PFSK-1 (cell line): ENCODE data around the gene LAMB3.

Experiments
- SIN3A ChIP-seq: IDR thresholded peaks from 2 replicates; pipeline ENCODE4 v1.6.1; 2012; ENCODE audit warnings: mild to moderate bottlenecking, low read length, moderate library complexity, borderline replicate concordance; ENCODE audit not compliant: insufficient read depth
- TF ChIP-seq, protein P1 (sequence below), 2 experiments: IDR thresholded peaks; 2 replicates each; pipeline versions ENCODE4 v1.6.1 to v1.8.0; 2011 to 2012; ENCODE audit warnings: low read depth in 2 of 2, low read length in 2 of 2, control low read depth in 1 of 2, inconsistent platforms in 1 of 2, mild to moderate bottlenecking in 1 of 2, moderate library complexity in 1 of 2; ENCODE audit not compliant: insufficient read depth in 1 of 2

DNA sequence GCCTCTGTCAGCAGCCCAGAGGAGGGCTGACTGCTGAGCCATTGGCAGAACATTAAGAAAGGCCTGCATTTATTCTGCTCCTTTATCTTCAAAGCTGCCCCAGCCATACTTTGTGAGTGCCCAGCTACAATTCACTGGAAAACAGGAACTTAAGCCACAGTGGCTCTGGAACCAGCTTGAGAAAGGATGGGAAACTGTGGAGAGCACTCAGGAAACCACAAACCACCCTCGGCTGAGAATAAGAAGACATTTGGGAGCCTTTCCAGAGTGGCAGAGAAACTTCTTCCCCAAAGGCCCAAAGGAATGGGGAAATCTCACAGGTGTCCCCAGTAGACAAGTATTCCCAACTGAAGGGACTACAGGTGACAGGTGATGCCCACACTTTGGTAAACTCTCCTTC is 1.8 kb downstream of the LAMB3 start:
- TF ChIP-seq, protein P1, sequence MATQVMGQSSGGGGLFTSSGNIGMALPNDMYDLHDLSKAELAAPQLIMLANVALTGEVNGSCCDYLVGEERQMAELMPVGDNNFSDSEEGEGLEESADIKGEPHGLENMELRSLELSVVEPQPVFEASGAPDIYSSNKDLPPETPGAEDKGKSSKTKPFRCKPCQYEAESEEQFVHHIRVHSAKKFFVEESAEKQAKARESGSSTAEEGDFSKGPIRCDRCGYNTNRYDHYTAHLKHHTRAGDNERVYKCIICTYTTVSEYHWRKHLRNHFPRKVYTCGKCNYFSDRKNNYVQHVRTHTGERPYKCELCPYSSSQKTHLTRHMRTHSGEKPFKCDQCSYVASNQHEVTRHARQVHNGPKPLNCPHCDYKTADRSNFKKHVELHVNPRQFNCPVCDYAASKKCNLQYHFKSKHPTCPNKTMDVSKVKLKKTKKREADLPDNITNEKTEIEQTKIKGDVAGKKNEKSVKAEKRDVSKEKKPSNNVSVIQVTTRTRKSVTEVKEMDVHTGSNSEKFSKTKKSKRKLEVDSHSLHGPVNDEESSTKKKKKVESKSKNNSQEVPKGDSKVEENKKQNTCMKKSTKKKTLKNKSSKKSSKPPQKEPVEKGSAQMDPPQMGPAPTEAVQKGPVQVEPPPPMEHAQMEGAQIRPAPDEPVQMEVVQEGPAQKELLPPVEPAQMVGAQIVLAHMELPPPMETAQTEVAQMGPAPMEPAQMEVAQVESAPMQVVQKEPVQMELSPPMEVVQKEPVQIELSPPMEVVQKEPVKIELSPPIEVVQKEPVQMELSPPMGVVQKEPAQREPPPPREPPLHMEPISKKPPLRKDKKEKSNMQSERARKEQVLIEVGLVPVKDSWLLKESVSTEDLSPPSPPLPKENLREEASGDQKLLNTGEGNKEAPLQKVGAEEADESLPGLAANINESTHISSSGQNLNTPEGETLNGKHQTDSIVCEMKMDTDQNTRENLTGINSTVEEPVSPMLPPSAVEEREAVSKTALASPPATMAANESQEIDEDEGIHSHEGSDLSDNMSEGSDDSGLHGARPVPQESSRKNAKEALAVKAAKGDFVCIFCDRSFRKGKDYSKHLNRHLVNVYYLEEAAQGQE (IDR thresholded peaks at IDR 0.05; ENCODE audit: insufficient read depth in 1 of 2, low read depth in 2 of 2, low read length in 2 of 2), result no peak
- no peak for TF ChIP-seq SIN3A
